BJ (cell line): ENCODE data around the gene DAPP1. TPM values are rescaled to one million over a fixed set of nuclear protein-coding genes. Genes with fewer than 3 reads are reported as not detected.
A peak's percentile ranks its signal among the peaks of the same experiment; 100 is the strongest.

Experiments used
- CTCF ChIA-PET: fragments of 350-600 bp; formaldehyde crosslinking; extraction: SDS; loops from one replicate; lab custom pipeline; 2021; ENCODE audit warnings: antibody characterized with exemption, inconsistent platforms; lab: Yijun Ruan, JAX
- POLR2A ChIA-PET: fragments of 300-600 bp; sonication (Branson Sonifier 250); formaldehyde crosslinking; extraction: SDS; loops from one replicate; lab custom pipeline; 2021; ENCODE audit warnings: antibody characterized with exemption; lab: Charles Lee
- DNase-seq: peaks from one replicate; pipeline ENCODE4 v3.0.0-alpha.2; 2011; ENCODE audit warnings: low read depth
- H3K27me3 ChIP-seq: 2 replicates; pipeline ENCODE4 v1.6.0; 2011; ENCODE audit warnings: low read length; ENCODE audit not compliant: control insufficient read depth, insufficient read depth
- H3K36me3 ChIP-seq: 2 replicates; pipeline ENCODE4 v1.5.1; 2011; ENCODE audit warnings: low read length; ENCODE audit not compliant: control insufficient read depth, insufficient read depth
- H3K4me3 ChIP-seq: 2 replicates; pipeline ENCODE4 v1.5.1; 2011; ENCODE audit warnings: low read depth, mild to moderate bottlenecking, control low read depth, low read length
- CTCF ChIP-seq: IDR thresholded peaks from 2 replicates; pipeline ENCODE4 v1.5.1; 2011; ENCODE audit warnings: low read depth, mild to moderate bottlenecking, control low read depth, inconsistent platforms, low read length, moderate library complexity; ENCODE audit not compliant: insufficient read depth
- polyA plus RNA-seq: library from polyadenylated mRNA; depleted of rRNA; stranded (reverse); fragments of >200 nt; gene quantifications from 2 replicates; pipeline ENCODE4 v1.2.3, GENCODE V29; 2011

Gene DAPP1
- polyA plus RNA-seq, 1 experiment: not detected

GRCh38 chr4:99868126-99868596 lies 51.5 kb downstream of the DAPP1 start:
- POLR2A ChIA-PET: no interaction called here
- Histone ChIP-seq H3K27me3 (peaks cover 3% of the 10 kb centered on the region; the same call in 1 of the 2 replicates), H3K36me3 (no peaks in the 10 kb centered on the region), H3K4me3 (no peak overlapping the region)
- CTCF ChIA-PET: interaction anchor here (0.6 to 0.7 kb wide), 2 partner anchors 156 to 705 kb away, joined by 3 read pairs; no protein-coding TSS in a partner anchor
- DNase-seq: peak; percentile 72
- TF ChIP-seq CTCF: no peak

DNA sequence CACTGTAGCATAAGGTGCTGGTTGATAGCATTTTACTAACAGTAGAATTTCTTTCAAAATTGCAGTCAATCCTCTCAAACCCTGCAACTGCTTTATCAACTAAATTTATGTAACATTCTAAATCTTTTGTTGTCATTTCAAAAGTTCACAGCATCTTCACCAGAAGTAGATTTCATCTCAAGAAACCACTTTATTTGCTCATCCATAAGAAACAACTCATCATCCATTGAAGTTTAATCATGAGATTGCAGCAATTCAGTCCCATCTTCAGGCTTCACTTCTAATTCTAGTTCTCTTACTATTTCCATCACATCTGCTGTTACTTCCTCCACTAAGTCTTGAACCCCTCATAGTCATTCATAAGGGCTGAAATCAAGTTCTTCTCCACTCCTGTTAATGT lies 55.9 kb downstream of the DAPP1 start:
- no peaks in the 10 kb centered on the region for H3K36me3 ChIP-seq
- H3K4me3 ChIP-seq: no peak overlapping the region
- CTCF ChIA-PET: no interaction called here
- no peak for DNase-seq
- no peak for TF ChIP-seq CTCF
- H3K27me3 ChIP-seq: peaks cover 1% of the 10 kb centered on the region; the same call in 1 of the 2 replicates
- POLR2A ChIA-PET: no interaction called here

DNA sequence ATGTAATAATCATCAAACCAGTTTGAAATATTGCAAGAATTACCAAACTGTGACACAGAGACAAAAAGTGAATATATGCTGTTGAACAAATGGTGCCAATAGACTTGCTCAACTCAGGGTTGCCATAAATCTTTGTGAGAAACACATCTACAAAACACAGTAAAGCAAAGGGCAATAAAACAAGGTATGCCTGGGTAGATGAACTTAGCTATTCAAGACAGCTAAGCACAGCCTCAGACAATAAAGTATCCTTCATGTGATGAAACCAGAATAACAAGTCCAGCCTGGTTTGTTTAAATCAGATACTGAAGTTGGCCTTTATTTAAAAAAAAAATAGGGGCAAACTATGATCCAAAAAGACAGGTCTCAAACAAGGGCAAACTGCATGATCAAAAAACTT lies 58.4 kb downstream of the DAPP1 start:
- POLR2A ChIA-PET: no interaction called here
- TF ChIP-seq CTCF: no peak
- no peak overlapping the region for H3K4me3 ChIP-seq
- CTCF ChIA-PET: interaction anchor here (0.7 to 1.4 kb wide), 2 partner anchors 24 to 97 kb away, joined by 3 to 5 read pairs; no protein-coding TSS in a partner anchor
- H3K36me3 ChIP-seq: no peaks in the 10 kb centered on the region
- peaks cover 1% of the 10 kb centered on the region; the same call in 1 of the 2 replicates for H3K27me3 ChIP-seq
- DNase-seq: no peak

GRCh38 chr4:99876946-99877345 lies 60.3 kb downstream of the DAPP1 start:
- Histone ChIP-seq H3K4me3 (no peak overlapping the region), H3K36me3 (peaks cover 6% of the 10 kb centered on the region), H3K27me3 (no peaks in the 10 kb centered on the region)
- ChIA-PET CTCF (no interaction called here), POLR2A (no interaction called here)
- DNase-seq: no peak
- TF ChIP-seq CTCF: no peak

- no peak for DNase-seq
- no peak for TF ChIP-seq CTCF
- Histone ChIP-seq H3K36me3 (peaks cover 6% of the 10 kb centered on the region), H3K4me3 (no peak overlapping the region), H3K27me3 (no peaks in the 10 kb centered on the region)
- CTCF ChIA-PET: no interaction called here
- POLR2A ChIA-PET: no interaction called here
Measured at GRCh38 chr4:99878604-99879003, 62.0 kb downstream of the DAPP1 start.
